Measurements from ENCODE around the gene DDX24. TPM values are rescaled to one million over a fixed set of nuclear protein-coding genes. Genes with fewer than 3 reads are reported as not detected.

The DDX24 gene
- total and polyA plus RNA-seq, 2 experiments from 2014 or later: 127 to 145 TPM

DNA sequence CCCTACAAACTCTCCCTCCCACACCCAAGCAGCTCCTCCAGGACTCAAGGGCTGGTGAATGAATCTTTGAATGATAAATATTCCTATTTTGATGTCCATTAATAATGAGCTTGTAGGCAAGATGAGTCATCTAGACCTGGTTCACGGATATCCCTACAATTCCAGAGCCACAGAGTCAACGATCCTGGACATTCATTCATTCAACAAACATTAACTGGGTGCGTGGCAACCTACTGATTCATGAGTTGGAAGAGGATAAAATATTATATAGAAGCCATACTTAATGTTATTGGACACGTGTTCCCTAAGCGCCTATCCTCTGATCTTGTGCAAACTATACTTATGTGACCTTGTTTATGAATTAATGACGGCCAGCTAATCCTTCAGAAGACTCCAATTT lies 55.3 kb downstream of the DDX24 start:
- Histone ChIP-seq H3K4me1 (ENCODE audit: insufficient read depth) (peaks cover 7% of the 10 kb centered on the region), H3K27ac (no peak overlapping the region), H3K9me2 (replicated peaks; ENCODE audit: insufficient read depth) (no peaks in the 10 kb centered on the region), H3K4me3 (no peak overlapping the region), H3K9me3 (ENCODE audit: low read depth) (no peaks in the 10 kb centered on the region), H3K36me3 (replicated peaks; ENCODE audit: insufficient read depth, low read depth) (no peaks in the 10 kb centered on the region), H2AFZ (peak overlapping the region; percentile 65), H4K20me1 (ENCODE audit: insufficient read depth, poor library complexity, severe bottlenecking) (no peaks in the 10 kb centered on the region), H3K79me2 (no peaks in the 10 kb centered on the region), H3K27me3 (no peaks in the 10 kb centered on the region), H3K4me2 (peak overlapping the region; percentile 74)
- 57% methylated on average over 6 of the region's 6 CpGs for WGBS (ENCODE audit: low lambda C conversion rate, missing lambda C conversion rate)
- no peak for TF ChIP-seq EZH2 (IDR thresholded peaks at IDR 0.05; ENCODE audit: borderline replicate concordance)
- DNase-seq (ENCODE audit: low spot score): no peak

DNA sequence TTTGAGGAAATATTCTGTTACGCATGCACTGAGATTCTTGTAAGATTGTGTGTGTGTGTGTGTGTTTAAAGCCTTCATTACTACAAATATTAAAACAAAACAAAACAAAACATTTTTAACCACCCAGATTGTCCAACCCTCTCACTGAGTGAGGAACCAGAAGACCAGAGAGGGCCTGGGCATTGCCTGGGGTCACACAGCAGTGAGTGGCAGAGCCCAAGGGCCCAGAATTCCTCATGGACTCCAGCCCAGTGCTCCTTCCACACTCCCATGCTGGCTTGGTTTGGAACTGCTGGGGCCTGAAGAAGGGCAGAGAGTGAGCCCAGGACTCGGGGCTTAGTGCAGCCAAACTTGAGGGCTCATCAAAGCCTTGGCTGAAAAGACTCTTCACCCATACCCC lies 56.5 kb downstream of the DDX24 start:
- H3K79me2 ChIP-seq: no peaks in the 10 kb centered on the region
- no peaks in the 10 kb centered on the region for H4K20me1 ChIP-seq (ENCODE audit: insufficient read depth, poor library complexity, severe bottlenecking)
- no peak overlapping the region for H3K4me3 ChIP-seq
- H3K36me3 ChIP-seq (replicated peaks; ENCODE audit: insufficient read depth, low read depth): no peaks in the 10 kb centered on the region
- no peaks in the 10 kb centered on the region for H3K27me3 ChIP-seq
- DNase-seq (ENCODE audit: low spot score): no peak
- H3K27ac ChIP-seq: no peak overlapping the region
- TF ChIP-seq, protein P1, sequence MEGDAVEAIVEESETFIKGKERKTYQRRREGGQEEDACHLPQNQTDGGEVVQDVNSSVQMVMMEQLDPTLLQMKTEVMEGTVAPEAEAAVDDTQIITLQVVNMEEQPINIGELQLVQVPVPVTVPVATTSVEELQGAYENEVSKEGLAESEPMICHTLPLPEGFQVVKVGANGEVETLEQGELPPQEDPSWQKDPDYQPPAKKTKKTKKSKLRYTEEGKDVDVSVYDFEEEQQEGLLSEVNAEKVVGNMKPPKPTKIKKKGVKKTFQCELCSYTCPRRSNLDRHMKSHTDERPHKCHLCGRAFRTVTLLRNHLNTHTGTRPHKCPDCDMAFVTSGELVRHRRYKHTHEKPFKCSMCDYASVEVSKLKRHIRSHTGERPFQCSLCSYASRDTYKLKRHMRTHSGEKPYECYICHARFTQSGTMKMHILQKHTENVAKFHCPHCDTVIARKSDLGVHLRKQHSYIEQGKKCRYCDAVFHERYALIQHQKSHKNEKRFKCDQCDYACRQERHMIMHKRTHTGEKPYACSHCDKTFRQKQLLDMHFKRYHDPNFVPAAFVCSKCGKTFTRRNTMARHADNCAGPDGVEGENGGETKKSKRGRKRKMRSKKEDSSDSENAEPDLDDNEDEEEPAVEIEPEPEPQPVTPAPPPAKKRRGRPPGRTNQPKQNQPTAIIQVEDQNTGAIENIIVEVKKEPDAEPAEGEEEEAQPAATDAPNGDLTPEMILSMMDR (IDR thresholded peaks at IDR 0.05; ENCODE audit: poor library complexity): no peak
- TF ChIP-seq EZH2 (IDR thresholded peaks at IDR 0.05; ENCODE audit: borderline replicate concordance) (no peak), EZH2phosphoT487 (IDR thresholded peaks at IDR 0.05; ENCODE audit: low read depth, severe bottlenecking, unreplicated experiment) (no peak)
- 96% methylated on average over 2 of the region's 2 CpGs for WGBS (ENCODE audit: low lambda C conversion rate, missing lambda C conversion rate)
- peaks cover 7% of the 10 kb centered on the region for H3K4me1 ChIP-seq (ENCODE audit: insufficient read depth)
- H3K9me2 ChIP-seq (replicated peaks; ENCODE audit: insufficient read depth): no peaks in the 10 kb centered on the region
- H3K9me3 ChIP-seq (ENCODE audit: low read depth): no peaks in the 10 kb centered on the region
- no peak overlapping the region for H2AFZ ChIP-seq
- H3K4me2 ChIP-seq: no peak overlapping the region

DNA sequence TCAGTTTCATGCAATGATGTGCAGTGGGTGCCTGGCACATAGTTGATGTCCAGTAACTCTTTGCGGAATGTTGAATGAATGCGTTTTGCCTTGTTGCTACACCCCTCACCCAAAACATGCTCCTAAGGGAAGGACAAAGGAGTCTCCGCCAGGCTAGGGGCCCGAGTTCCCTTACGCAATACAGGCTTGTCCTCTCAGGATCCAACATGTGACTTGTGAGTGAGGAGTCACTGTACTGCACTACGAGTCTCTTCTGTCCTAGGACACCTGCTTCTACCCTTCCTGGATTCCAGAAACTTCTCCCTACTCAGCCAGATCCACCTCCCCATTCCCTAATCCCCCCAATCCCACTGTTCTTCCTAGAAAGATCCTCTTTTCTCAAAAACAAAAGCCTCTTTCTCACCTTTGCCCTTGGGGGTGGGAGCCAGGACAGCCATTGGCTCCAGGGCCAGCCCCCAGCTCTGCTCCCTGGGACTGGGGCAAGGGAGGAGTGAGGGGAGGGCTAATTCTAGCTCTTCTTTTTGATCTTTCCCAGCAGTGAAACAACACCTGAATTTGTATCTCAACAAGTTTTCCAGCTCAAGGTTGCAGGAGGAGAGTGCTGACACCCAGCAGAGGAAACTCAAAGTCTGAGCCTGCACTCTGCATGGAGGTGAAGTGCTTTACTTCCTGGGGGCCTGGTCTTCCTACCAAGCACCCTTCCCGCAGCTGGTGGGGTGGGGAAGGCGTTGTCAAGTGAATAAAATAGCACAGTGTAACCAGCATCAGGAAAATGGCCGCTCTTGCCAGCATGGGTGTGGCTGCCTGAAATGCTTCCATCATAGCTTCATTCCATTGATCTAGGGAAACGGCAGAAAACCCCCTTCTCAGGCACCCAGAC lies 58.2 kb downstream of the DDX24 start:
- Histone ChIP-seq H3K4me2 (no peak overlapping the region), H3K27me3 (no peaks in the 10 kb centered on the region), H4K20me1 (ENCODE audit: insufficient read depth, poor library complexity, severe bottlenecking) (no peaks in the 10 kb centered on the region), H3K9me2 (replicated peaks; ENCODE audit: insufficient read depth) (no peaks in the 10 kb centered on the region), H3K9me3 (ENCODE audit: low read depth) (no peaks in the 10 kb centered on the region), H3K27ac (no peak overlapping the region), H2AFZ (no peak overlapping the region), H3K4me3 (no peak overlapping the region), H3K36me3 (replicated peaks; ENCODE audit: insufficient read depth, low read depth) (no peaks in the 10 kb centered on the region), H3K79me2 (no peaks in the 10 kb centered on the region), H3K4me1 (ENCODE audit: insufficient read depth) (peaks cover 7% of the 10 kb centered on the region)
- TF ChIP-seq, protein P1 (IDR thresholded peaks at IDR 0.05; ENCODE audit: poor library complexity): no peak
- TF ChIP-seq EZH2 (IDR thresholded peaks at IDR 0.05; ENCODE audit: borderline replicate concordance): no peak
- no peak for TF ChIP-seq EZH2phosphoT487 (IDR thresholded peaks at IDR 0.05; ENCODE audit: low read depth, severe bottlenecking, unreplicated experiment)
- no peak for DNase-seq (ENCODE audit: low spot score)
- 67% methylated on average over 10 of the region's 10 CpGs for WGBS (ENCODE audit: low lambda C conversion rate, missing lambda C conversion rate)

DNA sequence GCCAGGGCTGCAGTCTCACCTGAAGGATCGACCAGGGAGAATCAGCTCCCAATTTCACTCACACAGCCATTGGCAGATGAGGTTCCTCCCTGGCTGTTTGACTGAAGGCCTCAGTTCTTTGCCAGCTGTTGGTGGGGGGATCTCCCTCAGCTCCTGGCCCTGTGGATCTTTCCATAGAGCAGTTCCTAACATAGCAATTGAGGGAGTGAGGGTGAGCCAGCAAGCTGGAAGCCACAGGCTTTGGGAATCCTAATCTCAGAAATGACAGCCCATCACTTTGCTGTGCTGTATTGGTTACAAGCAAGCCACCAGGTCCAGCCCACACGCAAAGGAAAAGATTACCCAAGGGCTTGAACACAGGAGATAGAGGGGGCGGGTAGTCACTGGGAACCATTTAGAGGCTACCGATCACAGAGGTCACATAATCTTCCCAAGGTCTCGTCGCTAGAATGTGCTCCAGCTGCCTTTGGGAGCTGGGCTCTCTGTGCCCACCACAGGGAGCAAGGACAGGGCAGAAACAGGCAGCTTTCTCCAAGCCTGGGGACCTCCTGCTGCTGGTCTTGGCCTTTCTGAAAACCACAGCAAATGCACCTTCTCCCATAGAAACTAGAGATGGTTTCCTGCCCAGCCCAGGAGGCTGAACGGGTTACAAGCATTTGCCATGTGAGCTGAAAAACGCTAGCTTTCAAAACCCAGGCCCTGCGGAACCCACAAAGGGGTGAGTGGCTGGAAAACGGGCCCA lies 59.4 kb downstream of the DDX24 start:
- H3K9me3 ChIP-seq (ENCODE audit: low read depth): no peaks in the 10 kb centered on the region
- no peak overlapping the region for H3K27ac ChIP-seq
- no peaks in the 10 kb centered on the region for H3K79me2 ChIP-seq
- H3K27me3 ChIP-seq: no peaks in the 10 kb centered on the region
- no peak overlapping the region for H3K4me3 ChIP-seq
- no peaks in the 10 kb centered on the region for H3K9me2 ChIP-seq (replicated peaks; ENCODE audit: insufficient read depth)
- H2AFZ ChIP-seq: no peak overlapping the region
- H3K4me2 ChIP-seq: no peak overlapping the region
- no peak for DNase-seq (ENCODE audit: low spot score)
- no peaks in the 10 kb centered on the region for H4K20me1 ChIP-seq (ENCODE audit: insufficient read depth, poor library complexity, severe bottlenecking)
- TF ChIP-seq, protein P1 (IDR thresholded peaks at IDR 0.05; ENCODE audit: poor library complexity): no peak
- no peak for TF ChIP-seq EZH2 (IDR thresholded peaks at IDR 0.05; ENCODE audit: borderline replicate concordance)
- no peak for TF ChIP-seq EZH2phosphoT487 (IDR thresholded peaks at IDR 0.05; ENCODE audit: low read depth, severe bottlenecking, unreplicated experiment)
- no peaks in the 10 kb centered on the region for H3K36me3 ChIP-seq (replicated peaks; ENCODE audit: insufficient read depth, low read depth)
- peaks cover 7% of the 10 kb centered on the region for H3K4me1 ChIP-seq (ENCODE audit: insufficient read depth)
- WGBS (ENCODE audit: low lambda C conversion rate, missing lambda C conversion rate): 71% methylated on average over 10 of the region's 10 CpGs
